ENCODE data around the gene NDUFA7.
"Not testable (repeated sequence)": the region's sequence is repeated elsewhere in the genome, so short reads cannot be mapped to it uniquely, and the experiment has no call there.

NDUFA7 gene

GRCh38 chr19:8341504-8341903, 20.3 kb upstream of the NDUFA7 start:
- not testable (repeated sequence) for DNase-seq

GRCh38 chr19:8340341-8341096, 19.3 kb upstream of the NDUFA7 start:
- DNase-seq, result no peak

- no peak for DNase-seq
Observed at GRCh38 chr19:8338835-8339234, 17.7 kb upstream of the NDUFA7 start.

- no peak for DNase-seq
Observed at GRCh38 chr19:8337728-8338127, 16.6 kb upstream of the NDUFA7 start.

GRCh38 chr19:8336660-8337059, 15.5 kb upstream of the NDUFA7 start:
- no peak for DNase-seq

GRCh38 chr19:8336072-8336569, 14.9 kb upstream of the NDUFA7 start:
- no peak for DNase-seq

- DNase-seq, result no peak
Observed at GRCh38 chr19:8335343-8336071, 14.3 kb upstream of the NDUFA7 start.

DNA sequence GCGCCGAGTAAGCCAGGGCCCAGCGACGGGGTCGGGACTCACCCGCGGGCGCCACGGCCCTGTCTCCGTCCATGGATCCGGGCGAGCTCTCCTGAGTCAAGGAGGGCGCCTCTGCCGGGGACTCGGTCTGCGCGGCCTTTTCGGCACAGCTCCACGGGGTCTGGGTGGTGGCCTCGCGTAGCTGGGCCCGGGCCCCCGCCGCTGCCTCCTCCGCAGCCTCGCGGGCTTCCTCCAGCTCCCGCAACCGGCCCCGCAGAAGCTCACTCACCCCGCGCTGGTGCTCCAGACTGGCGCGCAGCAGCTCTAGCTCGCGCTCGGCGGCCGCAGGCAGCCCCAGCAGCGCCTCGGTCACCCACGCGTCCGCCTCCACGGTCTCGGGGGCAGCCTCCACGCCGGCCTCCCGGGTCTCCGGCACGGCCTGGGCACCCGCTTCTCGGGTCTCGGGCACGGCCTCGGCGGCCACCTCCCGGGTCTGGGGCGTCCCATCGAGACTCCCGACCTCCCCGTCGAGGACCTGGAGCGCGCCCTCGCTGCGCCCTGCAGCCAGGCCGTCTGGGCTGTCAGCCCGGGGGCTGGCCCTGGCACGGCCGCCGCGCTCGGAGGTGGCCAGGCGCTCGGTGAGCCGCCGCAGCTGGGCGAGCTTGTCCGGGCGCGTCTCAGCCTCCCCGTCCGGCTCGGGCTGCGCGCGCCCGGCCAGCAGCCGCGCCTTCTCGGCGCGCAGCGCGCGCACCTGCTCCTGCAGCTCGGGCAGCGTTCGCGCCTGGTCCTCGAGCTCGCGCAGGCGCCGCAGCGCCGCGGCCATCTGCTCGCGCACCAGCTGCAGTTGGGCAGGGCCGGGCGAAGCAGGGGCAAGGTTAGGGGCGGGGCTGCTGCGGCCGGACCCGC, 13.5 kb upstream of the NDUFA7 start:
- DNase-seq, result no peak

GRCh38 chr19:8333767-8334457, 12.7 kb upstream of the NDUFA7 start:
- DNase-seq, result no peak

DNA sequence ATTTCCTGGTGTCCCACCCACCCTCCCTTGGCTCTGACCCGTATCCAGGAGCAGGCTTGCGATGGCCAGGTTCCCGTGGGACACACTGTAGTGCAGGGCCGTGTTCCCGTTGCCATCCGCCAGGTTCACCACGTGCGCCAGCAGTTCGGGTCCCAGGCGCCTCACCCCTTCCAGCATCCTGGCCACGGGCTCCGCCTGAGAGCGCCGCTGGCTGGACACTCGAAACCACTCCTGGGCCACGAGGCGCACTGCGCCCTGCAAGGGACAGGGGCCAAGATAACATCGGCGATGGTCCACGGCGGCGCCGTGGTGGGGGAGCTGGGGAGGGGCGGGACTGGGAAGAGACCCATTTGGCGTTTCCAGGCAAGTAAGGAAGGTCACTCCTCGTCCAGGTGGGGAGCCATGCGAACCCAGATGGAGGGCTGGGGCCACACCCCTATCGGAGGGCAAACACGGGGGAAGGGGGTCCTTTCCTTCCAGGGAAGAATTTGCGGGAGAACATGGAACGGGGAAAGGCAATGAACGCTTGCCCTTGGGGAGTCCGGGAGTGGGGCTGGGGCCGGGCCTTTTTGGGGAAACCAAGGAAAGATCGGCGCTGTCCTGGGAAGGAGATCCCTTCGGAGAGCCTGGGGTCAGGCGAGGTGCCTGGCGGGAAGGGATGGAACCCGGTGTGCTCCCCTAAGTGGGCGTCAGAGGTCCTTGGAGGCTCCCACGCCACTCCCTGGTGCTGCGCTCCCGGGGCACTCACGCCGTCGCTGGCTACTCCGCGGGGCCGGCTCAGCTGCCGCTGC, 12.0 kb upstream of the NDUFA7 start:
- DNase-seq, result no peak

- DNase-seq, result no peak
Observed at GRCh38 chr19:8331263-8331845, 10.2 kb upstream of the NDUFA7 start.

- no peak for DNase-seq
Observed at GRCh38 chr19:8329996-8330395, 8.8 kb upstream of the NDUFA7 start.

GRCh38 chr19:8325454-8325853, 4.3 kb upstream of the NDUFA7 start:
- no peak for DNase-seq

- no peak for DNase-seq
Observed at GRCh38 chr19:8324186-8325050, 3.2 kb upstream of the NDUFA7 start.

- no peak for DNase-seq
Observed at GRCh38 chr19:8323781-8324185, 2.6 kb upstream of the NDUFA7 start.

GRCh38 chr19:8322638-8322997, 1.4 kb upstream of the NDUFA7 start:
- DNase-seq, result no peak

DNA sequence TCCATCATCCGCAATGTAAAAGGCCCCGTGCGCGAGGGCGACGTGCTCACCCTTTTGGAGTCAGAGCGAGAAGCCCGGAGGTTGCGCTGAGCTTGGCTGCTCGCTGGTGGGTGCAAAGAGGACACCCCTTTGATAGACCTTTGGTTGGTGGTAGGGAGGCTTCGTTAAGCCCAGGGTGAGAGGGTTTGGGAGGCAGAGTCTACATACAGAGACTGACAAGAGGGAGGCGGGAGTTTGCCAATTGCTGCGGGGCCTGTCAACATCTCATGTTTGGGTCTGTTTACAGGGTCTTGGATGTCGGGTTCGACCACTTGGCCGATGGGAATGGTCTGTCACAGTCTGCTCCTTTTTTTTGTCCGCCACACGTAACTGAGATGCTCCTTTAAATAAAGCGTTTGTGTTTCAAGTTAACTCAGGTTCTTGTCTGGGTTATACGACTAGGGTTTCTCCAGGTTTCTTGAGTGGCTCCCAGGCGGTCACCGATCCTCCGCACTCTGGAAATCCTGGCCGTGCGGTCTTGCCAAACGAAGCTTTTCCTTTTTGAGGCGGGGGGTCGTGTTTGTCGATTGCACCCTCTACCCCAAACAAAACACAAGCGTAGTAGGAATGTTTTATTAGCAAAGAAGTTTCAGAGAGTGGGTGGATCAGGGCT, 937 bp upstream of the NDUFA7 start:
- DNase-seq, result no peak

DNA sequence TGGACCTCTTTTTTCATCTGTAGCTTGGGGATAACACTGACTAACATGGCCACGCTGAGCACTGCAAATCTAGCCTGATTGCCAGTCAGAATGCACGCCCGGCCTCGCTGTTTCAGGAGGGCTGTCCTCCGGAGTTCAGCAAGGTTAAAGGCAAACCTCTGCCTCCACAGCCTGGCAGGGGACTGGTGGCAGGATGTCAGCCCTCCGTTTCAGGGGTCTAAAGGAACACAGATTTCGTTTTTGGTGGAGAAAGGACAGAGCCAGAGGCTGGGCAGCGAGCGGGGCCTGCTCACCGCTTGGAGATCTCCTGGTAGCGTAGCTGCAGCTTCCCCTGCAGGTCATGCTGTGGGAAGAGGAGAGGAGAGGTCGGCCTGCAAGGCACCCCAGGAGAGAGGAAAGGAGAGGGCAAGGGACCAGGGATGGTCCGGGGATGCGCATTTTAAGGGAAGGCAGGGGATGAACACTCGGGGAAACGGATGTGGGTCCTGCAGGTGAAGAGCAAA, 560 bp downstream of the NDUFA7 start:
- no peak for DNase-seq

GRCh38 chr19:8319807-8320520, 1.2 kb downstream of the NDUFA7 start:
- DNase-seq, result no peak

All from activated effector memory CD4-positive, alpha-beta T cell treated with Interleukin-2 at 50 U/mL for 16 hours (primary cell).